Neural cell (in vitro differentiated cells): ENCODE data around the gene CLEC16A. TPM values are rescaled to one million over a fixed set of nuclear protein-coding genes. Genes with fewer than 3 reads are reported as not detected.

ENCODE experiments used
- H2AFZ ChIP-seq: fragments of 200-600, 300-800 bp; sonication (generic), shearing (Covaris generic); 2 replicates; pipeline ENCODE4 v1.6.0; 2014; ENCODE audit warnings: low read depth, mild to moderate bottlenecking, antibody characterized with exemption, low read length, moderate library complexity
- H3F3A ChIP-seq: fragments of 200-600 bp; shearing (Covaris generic); 2 replicates; pipeline ENCODE4 v1.6.1; 2016; ENCODE audit warnings: mild to moderate bottlenecking, moderate library complexity, mixed read lengths, antibody characterized with exemption, low read length; ENCODE audit not compliant: insufficient read depth, poor library complexity, severe bottlenecking
- H3K27ac ChIP-seq: fragments of 200-600, 300-800 bp; sonication (generic), shearing (Covaris generic); 2 replicates; pipeline ENCODE4 v1.5.1; 2014; ENCODE audit warnings: mild to moderate bottlenecking, low read length, moderate library complexity
- H3K27me3 ChIP-seq: fragments of 300-800, 200-600 bp; sonication (generic), shearing (Covaris generic); 2 replicates; pipeline ENCODE4 v1.6.0; 2014; ENCODE audit warnings: mild to moderate bottlenecking, low read depth, low read length, moderate library complexity; ENCODE audit not compliant: insufficient read depth
- H3K36me3 ChIP-seq: fragments of 300-800, 200-600 bp; sonication (generic), shearing (Covaris generic); 2 replicates; pipeline ENCODE4 v1.5.1; 2014; ENCODE audit warnings: mild to moderate bottlenecking, antibody characterized with exemption, low read length, moderate library complexity; ENCODE audit not compliant: insufficient read depth
- H3K4me2 ChIP-seq: fragments of 300-800, 200-600 bp; sonication (generic), shearing (Covaris generic); 2 replicates; pipeline ENCODE4 v1.6.0; 2014; ENCODE audit warnings: mild to moderate bottlenecking, low read length
- H3K4me3 ChIP-seq: fragments of 300-800, 200-600 bp; sonication (generic), shearing (Covaris generic); 2 replicates; pipeline ENCODE4 v1.5.1; 2014; ENCODE audit warnings: mild to moderate bottlenecking, low read length, moderate library complexity
- H3K79me2 ChIP-seq: fragments of 200-600 bp; shearing (Covaris generic); replicated peaks from 2 replicates; pipeline ENCODE4 v1.6.0; 2014; ENCODE audit warnings: mild to moderate bottlenecking, low read length, moderate library complexity; ENCODE audit not compliant: insufficient read depth
- H3K9ac ChIP-seq: fragments of 300-800, 200-600 bp; sonication (generic), shearing (Covaris generic); 2 replicates; pipeline ENCODE4 v1.6.1; 2016; ENCODE audit warnings: mild to moderate bottlenecking, low read length, mixed read lengths
- H3K9me2 ChIP-seq: fragments of 200-600 bp; shearing (Covaris generic); 2 replicates; pipeline ENCODE4 v1.6.1; 2016; ENCODE audit warnings: mild to moderate bottlenecking, low read length, mixed read lengths; ENCODE audit not compliant: insufficient read depth
- H3K9me3 ChIP-seq: fragments of 200-600, 300-800 bp; sonication (generic), shearing (Covaris generic); 2 replicates; pipeline ENCODE4 v1.6.1; 2016; ENCODE audit warnings: mild to moderate bottlenecking, mixed run types, low read length, moderate library complexity, mixed read lengths
- H4K20me1 ChIP-seq: fragments of 200-600 bp; shearing (Covaris generic); 2 replicates; pipeline ENCODE4 v1.6.1; 2016; ENCODE audit warnings: mild to moderate bottlenecking, mixed run types; ENCODE audit not compliant: insufficient read depth
- CTCF ChIP-seq: fragments of 450-650 bp; IDR thresholded peaks from 2 replicates; pipeline ENCODE4 v1.5.1; 2014; ENCODE audit warnings: antibody characterized with exemption, mild to moderate bottlenecking, moderate library complexity; ENCODE audit not compliant: poor library complexity, severe bottlenecking
- EP300 ChIP-seq: fragments of 450-650 bp; conservative IDR thresholded peaks from 2 replicates; pipeline ENCODE4 v1.6.1; 2014; ENCODE audit warnings: antibody characterized with exemption, mild to moderate bottlenecking, moderate library complexity; ENCODE audit not compliant: poor library complexity, severe bottlenecking
- EZH2 ChIP-seq: fragments of 200-600, 300-800 bp; shearing (Covaris generic), sonication (generic); IDR thresholded peaks from 2 replicates; pipeline ENCODE4 v1.6.1; 2014; ENCODE audit warnings: antibody characterized with exemption, low read length, borderline replicate concordance, mild to moderate bottlenecking; ENCODE audit not compliant: insufficient read depth, poor library complexity, severe bottlenecking
- MXI1 ChIP-seq: fragments of 450-650 bp; conservative IDR thresholded peaks from 2 replicates; pipeline ENCODE4 v1.6.1; 2014; ENCODE audit warnings: antibody characterized with exemption, mild to moderate bottlenecking; ENCODE audit not compliant: poor library complexity, severe bottlenecking
- POLR2AphosphoS5 ChIP-seq: IDR thresholded peaks from 2 replicates; pipeline ENCODE4 v1.6.1; 2012
- RAD21 ChIP-seq: fragments of 450-650 bp; conservative IDR thresholded peaks from 2 replicates; pipeline ENCODE4 v1.6.1; 2014; ENCODE audit warnings: antibody characterized with exemption, mild to moderate bottlenecking, moderate library complexity
- REST ChIP-seq: IDR thresholded peaks from 2 replicates; pipeline ENCODE4 v1.6.1; 2012; ENCODE audit warnings: borderline replicate concordance
- SMC3 ChIP-seq: fragments of 450-650 bp; conservative IDR thresholded peaks from 2 replicates; pipeline ENCODE4 v1.6.1; 2014; ENCODE audit warnings: antibody characterized with exemption, mild to moderate bottlenecking, moderate library complexity; ENCODE audit not compliant: poor library complexity
- TAF1 ChIP-seq: IDR thresholded peaks from 2 replicates; pipeline ENCODE4 v1.6.1; 2012; ENCODE audit warnings: low read depth
- polyA plus RNA-seq: library from polyadenylated mRNA; depleted of rRNA; stranded (reverse); fragments of >200 nt; gene quantifications from 2 replicates; pipeline ENCODE4 v1.2.3, GENCODE V29; 2014

The CLEC16A gene
- polyA plus RNA-seq, 1 donor from 2014 or later, result 11.1 TPM

- Histone ChIP-seq H4K20me1 (no peaks in the 10 kb centered on the region), H3K27me3 (no peaks in the 10 kb centered on the region), H3K9ac (no peak overlapping the region), H3K27ac (no peak overlapping the region), H3K9me2 (no peaks in the 10 kb centered on the region), H2AFZ (no peak overlapping the region), H3K79me2 (no peaks in the 10 kb centered on the region), H3K4me2 (no peak overlapping the region), H3F3A (no peaks in the 10 kb centered on the region), H3K36me3 (peaks cover 8% of the 10 kb centered on the region), H3K4me3 (no peak overlapping the region), H3K9me3 (no peaks in the 10 kb centered on the region)
- TF ChIP-seq MXI1 (no peak), RAD21 (no peak), CTCF (no peak), EZH2 (no peak)
These were observed 103.8 kb downstream of the CLEC16A start for GRCh38 chr16:11047939-11048800.

- Histone ChIP-seq H3K4me3 (no peak overlapping the region), H3K9me3 (no peaks in the 10 kb centered on the region), H3F3A (no peaks in the 10 kb centered on the region), H3K27ac (no peak overlapping the region), H4K20me1 (no peaks in the 10 kb centered on the region), H3K4me2 (no peak overlapping the region), H3K36me3 (no peaks in the 10 kb centered on the region), H3K9me2 (no peaks in the 10 kb centered on the region), H3K9ac (no peak overlapping the region), H3K79me2 (no peaks in the 10 kb centered on the region), H3K27me3 (no peaks in the 10 kb centered on the region), H2AFZ (no peak overlapping the region)
- TF ChIP-seq TAF1 (no peak), RAD21 (no peak), REST (no peak), CTCF (no peak), EP300 (no peak), SMC3 (no peak), MXI1 (no peak), EZH2 (no peak), POLR2AphosphoS5 (no peak)
These were observed 105.2 kb downstream of the CLEC16A start for GRCh38 chr16:11049396-11050059.
